Tibial artery (tissue), 4 donors: ENCODE data around the gene ENDOV.
"Not testable (repeated sequence)": the region's sequence is repeated elsewhere in the genome, so short reads cannot be mapped to it uniquely, and the experiment has no call there.

Experiments
- DNase-seq, 2 donors: peaks; one replicate each; pipeline ENCODE4 v3.0.0-alpha.2; 2019
- H3K27ac ChIP-seq, 2 donors: fragments of 200-600 bp; sonication (generic) in 1 of 2; 1 replicate in 1 of 2; 2 replicates in 1 of 2; pipeline ENCODE4 v1.5.1; 2018 to 2019; ENCODE audit warnings: mild to moderate bottlenecking in 1 of 2
- H3K27me3 ChIP-seq, 2 donors: fragments of 200-600 bp; sonication (generic) in 1 of 2; one replicate each; pipeline versions ENCODE4 v1.5.1 to v1.6.0; 2016 to 2019
- H3K36me3 ChIP-seq, 3 donors: fragments of 200-600 bp; sonication (generic) in 2 of 3; one replicate each; pipeline ENCODE4 v1.5.1; 2016 to 2019; ENCODE audit warnings: mild to moderate bottlenecking in 2 of 3
- H3K4me1 ChIP-seq, 4 donors: fragments of 200-600 bp; sonication (generic) in 2 of 4; 1 replicate in 3 of 4; 2 replicates in 1 of 4; pipeline ENCODE4 v1.5.1; 2016 to 2019
- H3K4me3 ChIP-seq, 2 donors: fragments of 200-600 bp; sonication (generic) in 1 of 2; 1 replicate in 1 of 2; 2 replicates in 1 of 2; pipeline ENCODE4 v1.5.1; 2018 to 2019; ENCODE audit warnings: mild to moderate bottlenecking in 2 of 2
- H3K9me3 ChIP-seq, 3 donors: fragments of 200-600 bp; sonication (generic) in 1 of 3; one replicate each; pipeline ENCODE4 v1.5.1; 2016 to 2019
- CTCF ChIP-seq, 2 experiments: fragments of 200-600 bp in 1 of 2; fragments of 450-650 bp in 1 of 2; IDR thresholded peaks; one replicate each; pipeline ENCODE4 v1.5.1; 2017 to 2019; ENCODE audit warnings: antibody characterized with exemption in 2 of 2, mild to moderate bottlenecking in 1 of 2, moderate library complexity in 1 of 2
- intact Hi-C: fragments of 100-400 bp; cut with DNase I; formaldehyde crosslinking; loops from one replicate; pipeline ENCODE4 v1.15.0; 2023; ENCODE audit warnings: low total_unique reads

Gene ENDOV

DNA sequence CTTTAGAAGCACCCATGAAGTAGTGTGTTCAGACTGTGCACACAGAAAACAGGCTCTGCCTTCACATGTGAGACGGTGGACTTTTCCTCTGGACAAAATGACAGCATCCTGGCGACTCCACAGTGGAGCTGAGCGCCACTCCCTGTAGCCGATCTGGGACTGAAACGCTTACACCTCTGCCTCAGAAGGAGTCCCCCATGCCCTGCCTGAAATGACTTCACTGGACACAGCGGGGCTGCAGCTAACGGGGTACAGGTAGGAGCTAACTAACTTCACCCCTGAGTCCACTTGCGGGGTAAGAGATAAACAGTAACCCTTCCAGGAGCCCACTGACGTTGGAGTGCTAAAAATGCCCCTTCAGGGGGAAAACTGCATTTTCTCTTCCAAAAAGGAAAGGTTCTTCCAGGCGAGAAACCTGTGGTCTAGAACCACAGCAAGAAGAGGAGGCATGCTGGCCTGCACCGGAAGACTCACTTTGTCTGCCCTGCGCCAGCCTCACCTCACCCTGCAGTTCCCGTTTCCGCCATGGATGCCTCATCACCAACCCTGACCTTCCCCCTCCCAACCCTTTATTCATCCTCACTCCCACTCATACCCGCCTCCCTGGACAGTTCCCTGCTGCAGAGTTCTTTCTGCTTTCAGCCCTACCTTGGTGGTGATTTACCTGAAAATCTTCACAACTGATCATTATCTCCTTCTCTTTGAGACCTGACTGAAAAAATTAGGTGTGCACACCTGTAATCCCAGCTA is 19.4 kb upstream of the ENDOV start:
- Histone ChIP-seq H3K27me3 (no peaks in the 10 kb centered on the region), H3K9me3 (no peaks in the 10 kb centered on the region), H3K4me3 (no peak overlapping the region), H3K4me1 (no peaks in the 10 kb centered on the region), H3K36me3 (peaks cover 39 to 53% (median 45%) of the 10 kb centered on the region in 3 donors), H3K27ac (no peak overlapping the region)
- TF ChIP-seq CTCF (IDR thresholded peaks at IDR 0.05): no peak
- peak in 1 of 2 donors; percentile 13 for DNase-seq
- intact Hi-C loops: no loop called here

DNA sequence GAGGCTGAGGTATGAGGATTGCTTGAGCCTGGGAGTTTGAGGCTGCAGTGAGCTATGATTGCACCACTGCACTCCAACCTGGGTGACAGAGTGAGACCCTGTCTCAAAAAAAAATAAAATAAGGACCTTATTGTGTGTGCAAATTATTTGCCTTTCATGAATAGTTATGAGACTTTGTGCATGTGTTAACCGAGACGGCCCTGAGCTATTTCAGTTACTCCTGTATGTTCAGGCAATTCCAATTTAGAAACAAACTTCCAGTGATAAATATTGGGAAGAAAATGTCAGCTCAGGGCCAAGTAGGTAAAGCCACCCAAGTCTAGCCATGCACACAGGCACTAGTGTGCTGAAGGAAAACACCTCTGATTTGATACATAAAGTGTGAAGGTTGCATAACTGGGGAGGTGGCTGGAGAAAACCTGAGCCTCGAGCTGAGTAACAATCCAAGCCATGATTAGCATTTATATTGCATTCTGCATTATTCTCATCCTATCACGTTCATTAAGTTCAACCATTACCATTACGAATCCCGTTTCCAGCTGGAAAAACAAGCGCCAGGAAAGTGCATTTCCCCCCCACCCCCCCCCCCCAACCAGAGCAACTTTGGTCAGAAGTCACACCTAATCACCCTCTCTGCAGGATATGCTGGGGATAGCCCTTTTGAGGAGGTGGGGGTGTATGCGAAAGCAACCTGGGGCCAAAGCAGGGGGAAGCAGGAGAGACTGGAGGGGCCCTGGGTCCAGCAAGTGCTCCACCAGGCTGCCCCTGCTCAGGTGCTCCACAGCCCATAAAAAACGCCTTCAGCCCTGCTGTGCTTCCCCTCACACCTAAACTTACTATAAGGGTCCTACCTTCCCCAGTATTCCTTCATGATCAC is 18.6 kb upstream of the ENDOV start:
- Histone ChIP-seq H3K9me3 (no peaks in the 10 kb centered on the region), H3K4me1 (no peaks in the 10 kb centered on the region), H3K27me3 (no peaks in the 10 kb centered on the region), H3K27ac (no peak overlapping the region), H3K4me3 (no peak overlapping the region), H3K36me3 (peaks cover 31 to 45% (median 37%) of the 10 kb centered on the region in 3 donors)
- no peak for DNase-seq
- intact Hi-C loops: no loop called here
- no peak for TF ChIP-seq CTCF (IDR thresholded peaks at IDR 0.05)

- no peak for DNase-seq
Observed at GRCh38 chr17:80397034-80397387, 18.0 kb upstream of the ENDOV start.

GRCh38 chr17:80397686-80398085 is 17.3 kb upstream of the ENDOV start:
- intact Hi-C loops: no loop called here
- H3K27ac ChIP-seq: no peak overlapping the region
- H3K36me3 ChIP-seq: peaks cover 21 to 32% (median 26%) of the 10 kb centered on the region in 3 donors
- H3K9me3 ChIP-seq: no peaks in the 10 kb centered on the region
- no peak overlapping the region for H3K4me3 ChIP-seq
- H3K27me3 ChIP-seq: no peaks in the 10 kb centered on the region
- no peaks in the 10 kb centered on the region for H3K4me1 ChIP-seq
- no peak for DNase-seq
- TF ChIP-seq CTCF (IDR thresholded peaks at IDR 0.05): no peak

More at GRCh38 chr17:80397034-80397387, 18.0 kb upstream of the ENDOV start:
- Histone ChIP-seq H3K4me3 (no peak overlapping the region), H3K36me3 (peaks cover 28 to 39% (median 32%) of the 10 kb centered on the region in 3 donors), H3K4me1 (no peaks in the 10 kb centered on the region), H3K9me3 (no peaks in the 10 kb centered on the region), H3K27ac (no peak overlapping the region), H3K27me3 (no peaks in the 10 kb centered on the region)
- no peak for TF ChIP-seq CTCF (IDR thresholded peaks at IDR 0.05)
- intact Hi-C loops: no loop called here

DNA sequence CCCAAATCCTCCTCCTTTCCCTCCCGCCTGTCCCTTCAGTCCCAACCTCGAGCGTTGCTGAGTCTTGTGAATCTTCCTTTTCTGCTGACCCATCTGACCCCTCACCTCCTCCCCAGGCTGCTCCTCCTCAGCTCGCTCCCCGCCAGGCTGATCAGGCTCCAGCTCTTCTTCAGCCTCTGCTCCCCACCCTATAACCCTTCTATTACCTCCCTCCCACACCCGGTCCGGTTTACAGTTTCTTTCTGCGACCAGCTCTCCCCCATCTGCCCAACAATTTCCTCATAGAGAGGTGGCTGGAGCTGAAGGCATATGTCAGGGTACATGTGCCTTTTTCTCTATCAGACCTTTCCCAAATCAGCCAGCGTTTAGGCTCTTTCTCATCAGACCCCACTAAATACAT is 13.9 kb upstream of the ENDOV start:
- intact Hi-C loops, H3K27ac ChIP-seq, H3K4me1 ChIP-seq, H3K27me3 ChIP-seq, H3K36me3 ChIP-seq, DNase-seq, H3K9me3 ChIP-seq, H3K4me3 ChIP-seq: not testable (repeated sequence)

DNA sequence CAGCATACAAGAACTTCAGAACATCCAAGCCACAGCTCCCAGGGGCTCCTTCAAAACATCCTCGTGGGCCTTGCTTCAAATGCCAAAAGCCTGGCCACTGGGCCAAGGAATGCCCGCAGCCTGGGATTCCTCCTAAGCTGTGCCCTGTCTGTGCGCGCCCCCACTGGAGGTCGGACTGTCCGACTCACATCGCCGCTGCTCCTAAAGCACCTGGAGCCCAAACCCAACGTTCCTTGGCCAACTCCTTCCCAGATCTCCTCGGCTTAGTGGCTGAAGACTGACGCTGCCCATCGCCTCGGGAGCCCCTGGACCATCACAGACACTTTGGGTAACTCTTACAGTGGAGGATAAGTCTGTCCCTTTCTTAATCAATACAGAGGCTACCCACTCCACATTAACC is 12.9 kb upstream of the ENDOV start:
- DNase-seq, H3K9me3 ChIP-seq, H3K27ac ChIP-seq, H3K4me1 ChIP-seq, H3K27me3 ChIP-seq, H3K4me3 ChIP-seq, intact Hi-C loops, H3K36me3 ChIP-seq: not testable (repeated sequence)
